Coronary artery (tissue), 2 donors: Measurements from ENCODE around the gene DTX4.

Source experiments
- DNase-seq: peaks from one replicate; pipeline ENCODE4 v3.0.0-alpha.2; 2017; ENCODE audit warnings: low spot score
- H3K27ac ChIP-seq, 2 donors: fragments of 200-600 bp; sonication (generic); one replicate each; pipeline ENCODE4 v1.5.1; 2016 to 2019
- H3K4me3 ChIP-seq: fragments of 200-600 bp; sonication (generic); 2 replicates; pipeline ENCODE4 v1.5.1; 2016; ENCODE audit warnings: mild to moderate bottlenecking, moderate library complexity
- CTCF ChIP-seq: fragments of 200-600 bp; sonication (generic); IDR thresholded peaks from one replicate; pipeline ENCODE4 v1.5.1; 2019; ENCODE audit warnings: antibody characterized with exemption

DTX4 gene

GRCh38 chr11:59254286-59254685 is 82.4 kb downstream of the DTX4 start:
- Histone ChIP-seq H3K4me3 (no peak overlapping the region), H3K27ac (no peak overlapping the region)
- DNase-seq, result no peak
- no peak for TF ChIP-seq CTCF

- no peak overlapping the region for H3K27ac ChIP-seq
- H3K4me3 ChIP-seq, result no peak overlapping the region
- no peak for DNase-seq
- TF ChIP-seq CTCF, result no peak
These were observed 83.3 kb downstream of the DTX4 start for GRCh38 chr11:59255281-59255680.
